H9 (cell line): Measurements from ENCODE around the gene GLRA1. TPM values are rescaled to one million over a fixed set of nuclear protein-coding genes. Genes with fewer than 3 reads are reported as not detected.

Experiments
- DNase-seq: peaks from one replicate; pipeline ENCODE4 v3.0.0-alpha.2; 2017
- H2AFZ ChIP-seq: one replicate; pipeline ENCODE4 v1.6.1; 2013; ENCODE audit warnings: mild to moderate bottlenecking, low read length, control low read depth, moderate library complexity
- H2AK5ac ChIP-seq: 2 replicates; pipeline ENCODE4 v1.6.1; 2013; ENCODE audit warnings: low read length, control low read depth, mixed read lengths; ENCODE audit not compliant: insufficient read length
- H2BK120ac ChIP-seq: one replicate; pipeline ENCODE4 v1.6.1; 2013; ENCODE audit warnings: low read depth, mild to moderate bottlenecking, low read length, control low read depth, inconsistent platforms; ENCODE audit not compliant: poor library complexity, severe bottlenecking
- H2BK12ac ChIP-seq: 2 replicates; pipeline ENCODE4 v1.6.1; 2013; ENCODE audit warnings: low read length, control low read depth, mixed read lengths, low read depth; ENCODE audit not compliant: insufficient read length
- H2BK15ac ChIP-seq: 2 replicates; pipeline ENCODE4 v1.6.1; 2013; ENCODE audit warnings: low read depth, low read length, control low read depth
- H2BK20ac ChIP-seq: one replicate; pipeline ENCODE4 v1.6.1; 2013; ENCODE audit warnings: low read depth, mild to moderate bottlenecking, low read length, control low read depth, inconsistent platforms; ENCODE audit not compliant: poor library complexity, severe bottlenecking
- H2BK5ac ChIP-seq: 2 replicates; pipeline ENCODE4 v1.6.1; 2013; ENCODE audit warnings: low read length, control low read depth, mixed read lengths; ENCODE audit not compliant: insufficient read length
- H3K14ac ChIP-seq: 2 replicates; pipeline ENCODE4 v1.6.1; 2013; ENCODE audit warnings: low read length, control low read depth; ENCODE audit not compliant: insufficient read depth
- H3K18ac ChIP-seq: 2 replicates; pipeline ENCODE4 v1.6.1; 2013; ENCODE audit warnings: low read depth, mild to moderate bottlenecking, mixed read lengths, low read length, control low read depth; ENCODE audit not compliant: insufficient read length
- H3K23ac ChIP-seq: 2 replicates; pipeline ENCODE4 v1.6.1; 2013; ENCODE audit warnings: low read length, control low read depth, mixed read lengths, low read depth; ENCODE audit not compliant: insufficient read length
- H3K23me2 ChIP-seq: 2 replicates; pipeline ENCODE4 v1.6.1; 2013; ENCODE audit warnings: low read depth, mild to moderate bottlenecking, mixed read lengths, low read length, control low read depth; ENCODE audit not compliant: insufficient read length, poor library complexity, severe bottlenecking
- H3K27ac ChIP-seq: 2 replicates; pipeline ENCODE4 v1.5.1; 2013; ENCODE audit warnings: low read length, control low read depth, mixed read lengths, low read depth; ENCODE audit not compliant: insufficient read length
- H3K27me3 ChIP-seq: 2 replicates; pipeline ENCODE4 v1.6.1; 2013; ENCODE audit warnings: low read length, control low read depth, inconsistent platforms; ENCODE audit not compliant: insufficient read depth
- H3K4ac ChIP-seq: 2 replicates; pipeline ENCODE4 v1.6.1; 2013; ENCODE audit warnings: low read depth, mild to moderate bottlenecking, control low read depth, inconsistent platforms, low read length, moderate library complexity
- H3K4me1 ChIP-seq: 2 replicates; pipeline ENCODE4 v1.6.1; 2013; ENCODE audit warnings: low read length, control low read depth, inconsistent platforms; ENCODE audit not compliant: insufficient read depth
- H3K4me2 ChIP-seq: 2 replicates; pipeline ENCODE4 v1.6.1; 2013; ENCODE audit warnings: low read length, control low read depth, mixed read lengths; ENCODE audit not compliant: insufficient read length, insufficient read depth
- H3K56ac ChIP-seq: 2 replicates; pipeline ENCODE4 v1.6.1; 2013; ENCODE audit warnings: low read depth, mild to moderate bottlenecking, mixed read lengths, low read length, control low read depth; ENCODE audit not compliant: insufficient read length
- H3K79me1 ChIP-seq: 2 replicates; pipeline ENCODE4 v1.6.1; 2013; ENCODE audit warnings: low read depth, mild to moderate bottlenecking, moderate library complexity, low read length, control low read depth, inconsistent platforms; ENCODE audit not compliant: insufficient read depth, poor library complexity, severe bottlenecking
- H3K79me2 ChIP-seq: 2 replicates; pipeline ENCODE4 v1.6.1; 2013; ENCODE audit warnings: low read length, control low read depth, inconsistent platforms; ENCODE audit not compliant: insufficient read depth
- H3K9ac ChIP-seq: 2 replicates; pipeline ENCODE4 v1.6.1; 2013; ENCODE audit warnings: low read length, control low read depth, mixed read lengths; ENCODE audit not compliant: insufficient read length; ENCODE audit errors: extremely low read depth
- H3K9me3 ChIP-seq: one replicate; pipeline ENCODE4 v1.6.1; 2013; ENCODE audit warnings: low read depth, low read length, inconsistent platforms; ENCODE audit not compliant: control insufficient read depth
- H3T11ph ChIP-seq: one replicate; pipeline ENCODE4 v1.6.1; 2013; ENCODE audit warnings: mild to moderate bottlenecking, low read length, control low read depth, inconsistent platforms
- H4K20me1 ChIP-seq: one replicate; pipeline ENCODE4 v1.6.1; 2013; ENCODE audit not compliant: control insufficient read depth, insufficient read length, insufficient read depth
- H4K5ac ChIP-seq: 2 replicates; pipeline ENCODE4 v1.6.1; 2013; ENCODE audit warnings: low read depth, mild to moderate bottlenecking, mixed read lengths, low read length, control low read depth; ENCODE audit not compliant: insufficient read length
- H4K8ac ChIP-seq: replicated peaks from 2 replicates; pipeline ENCODE4 v1.6.1; 2013; ENCODE audit warnings: low read length, control low read depth, mixed read lengths, low read depth; ENCODE audit not compliant: insufficient read length
- H4K91ac ChIP-seq: 2 replicates; pipeline ENCODE4 v1.6.1; 2013; ENCODE audit warnings: low read depth, mild to moderate bottlenecking, moderate library complexity, mixed read lengths, low read length, control low read depth; ENCODE audit not compliant: insufficient read length
- H3K27ac Mint-ChIP-seq, 3 experiments: 2 replicates in 2 of 3; 3 replicates in 1 of 3; pipeline ENCODE4 v1.8.0; 2020 to 2021; ENCODE audit warnings: mixed read lengths in 3 of 3, mild to moderate bottlenecking in 1 of 3, moderate library complexity in 1 of 3
- H3K27me3 Mint-ChIP-seq: 2 replicates; pipeline ENCODE4 v1.8.0; 2021; ENCODE audit warnings: low read depth, mild to moderate bottlenecking, moderate library complexity, mixed read lengths
- H3K36me3 Mint-ChIP-seq, 3 experiments: 2 replicates in 2 of 3; 3 replicates in 1 of 3; pipeline ENCODE4 v1.8.0; 2020 to 2021; ENCODE audit warnings: low read depth in 3 of 3, mixed read lengths in 3 of 3; ENCODE audit not compliant: insufficient read depth in 1 of 3
- H3K4me1 Mint-ChIP-seq, 2 experiments: 2 replicates each; pipeline ENCODE4 v1.8.0; 2020; ENCODE audit warnings: mixed read lengths in 2 of 2
- H3K4me3 Mint-ChIP-seq, 2 experiments: 2 replicates in 1 of 2; 3 replicates in 1 of 2; pipeline ENCODE4 v1.8.0; 2020 to 2021; ENCODE audit warnings: mild to moderate bottlenecking in 2 of 2, mixed read lengths in 2 of 2, moderate library complexity in 1 of 2
- H3K9me3 Mint-ChIP-seq, 2 experiments: 2 replicates in 1 of 2; 3 replicates in 1 of 2; pipeline ENCODE4 v1.8.0; 2020; ENCODE audit warnings: mild to moderate bottlenecking in 2 of 2, mixed read lengths in 2 of 2, moderate library complexity in 1 of 2
- total RNA-seq: library from RNA; stranded (reverse); gene quantifications from 2 replicates; pipeline ENCODE4 v1.2.1, GENCODE V29; 2021
- TF ChIP-seq, protein P1 (sequence below): fragments of 200-600 bp; sonication (generic); conservative IDR thresholded peaks from 3 replicates; pipeline ENCODE4 v1.8.0; 2021; ENCODE audit warnings: antibody characterized with exemption, mild to moderate bottlenecking

The GLRA1 gene
- total RNA-seq, 1 experiment from 2014 or later = not detected

DNA sequence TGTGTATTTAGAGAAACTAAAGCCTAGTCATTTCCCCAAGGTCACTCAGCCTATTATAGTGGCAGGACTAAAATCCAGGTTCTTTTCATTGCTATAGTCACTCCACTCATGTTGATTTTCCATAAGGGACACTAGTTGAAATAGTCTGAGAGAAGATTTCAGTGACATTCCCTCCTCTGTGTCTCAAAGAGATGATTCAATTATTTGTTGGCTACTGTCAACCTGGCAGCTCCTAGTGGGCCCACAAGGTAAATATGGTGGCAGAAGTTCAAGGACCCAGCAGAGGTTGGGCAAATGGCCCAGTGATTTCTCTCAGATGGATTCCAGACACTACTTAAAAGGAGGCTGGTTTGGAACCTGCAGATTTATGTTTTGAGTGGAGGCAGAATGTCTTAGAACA lies 104.8 kb downstream of the GLRA1 start:
- H3K23ac ChIP-seq = no peak overlapping the region
- no peak overlapping the region for H3T11ph ChIP-seq
- Mint-ChIP-seq H3K4me1 (peaks cover 2 to 8% of the 10 kb centered on the region in 2 experiments; a peak in 2 of 4 replicates), H3K27ac (no peak overlapping the region), H3K27me3 (no peaks in the 10 kb centered on the region), H3K9me3 (no peaks in the 10 kb centered on the region), H3K36me3 (peaks cover 0 to 8% (median 0%) of the 10 kb centered on the region in 3 experiments; a peak in 3 of 7 replicates), H3K4me3 (no peak overlapping the region)
- H3K9me3 ChIP-seq = no peaks in the 10 kb centered on the region
- H3K79me2 ChIP-seq = no peaks in the 10 kb centered on the region
- no peak for DNase-seq
- H2AFZ ChIP-seq = no peak overlapping the region
- no peak overlapping the region for H3K9ac ChIP-seq
- H3K56ac ChIP-seq = no peak overlapping the region
- no peaks in the 10 kb centered on the region for H3K79me1 ChIP-seq
- H4K20me1 ChIP-seq = no peaks in the 10 kb centered on the region
- H3K4me2 ChIP-seq = no peak overlapping the region
- H4K5ac ChIP-seq = no peak overlapping the region
- H3K23me2 ChIP-seq = no peaks in the 10 kb centered on the region
- H3K27ac ChIP-seq = no peak overlapping the region
- no peak overlapping the region for H2BK120ac ChIP-seq
- H3K27me3 ChIP-seq = no peaks in the 10 kb centered on the region
- no peak overlapping the region for H2BK15ac ChIP-seq
- H3K4me1 ChIP-seq = no peaks in the 10 kb centered on the region
- H4K91ac ChIP-seq = no peak overlapping the region
- H4K8ac ChIP-seq = no peak overlapping the region
- TF ChIP-seq, protein P1, sequence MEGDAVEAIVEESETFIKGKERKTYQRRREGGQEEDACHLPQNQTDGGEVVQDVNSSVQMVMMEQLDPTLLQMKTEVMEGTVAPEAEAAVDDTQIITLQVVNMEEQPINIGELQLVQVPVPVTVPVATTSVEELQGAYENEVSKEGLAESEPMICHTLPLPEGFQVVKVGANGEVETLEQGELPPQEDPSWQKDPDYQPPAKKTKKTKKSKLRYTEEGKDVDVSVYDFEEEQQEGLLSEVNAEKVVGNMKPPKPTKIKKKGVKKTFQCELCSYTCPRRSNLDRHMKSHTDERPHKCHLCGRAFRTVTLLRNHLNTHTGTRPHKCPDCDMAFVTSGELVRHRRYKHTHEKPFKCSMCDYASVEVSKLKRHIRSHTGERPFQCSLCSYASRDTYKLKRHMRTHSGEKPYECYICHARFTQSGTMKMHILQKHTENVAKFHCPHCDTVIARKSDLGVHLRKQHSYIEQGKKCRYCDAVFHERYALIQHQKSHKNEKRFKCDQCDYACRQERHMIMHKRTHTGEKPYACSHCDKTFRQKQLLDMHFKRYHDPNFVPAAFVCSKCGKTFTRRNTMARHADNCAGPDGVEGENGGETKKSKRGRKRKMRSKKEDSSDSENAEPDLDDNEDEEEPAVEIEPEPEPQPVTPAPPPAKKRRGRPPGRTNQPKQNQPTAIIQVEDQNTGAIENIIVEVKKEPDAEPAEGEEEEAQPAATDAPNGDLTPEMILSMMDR = no peak
- H3K18ac ChIP-seq = no peak overlapping the region
- no peak overlapping the region for H2BK12ac ChIP-seq
- no peak overlapping the region for H3K14ac ChIP-seq
- H3K4ac ChIP-seq = no peak overlapping the region
- H2AK5ac ChIP-seq = no peak overlapping the region
- H2BK20ac ChIP-seq = no peak overlapping the region
- no peak overlapping the region for H2BK5ac ChIP-seq
